NCI-H748 (cell line): ENCODE measurements around the gene AK9.
"Not testable (repeated sequence)": the region's sequence is repeated elsewhere in the genome, so short reads cannot be mapped to it uniquely, and the experiment has no call there.

Source experiments
- DNase-seq: peaks from one replicate; lab custom pipeline; 2025; ENCODE audit not compliant: unreplicated experiment; lab: John Stamatoyannopoulos, UW

AK9 gene

DNA sequence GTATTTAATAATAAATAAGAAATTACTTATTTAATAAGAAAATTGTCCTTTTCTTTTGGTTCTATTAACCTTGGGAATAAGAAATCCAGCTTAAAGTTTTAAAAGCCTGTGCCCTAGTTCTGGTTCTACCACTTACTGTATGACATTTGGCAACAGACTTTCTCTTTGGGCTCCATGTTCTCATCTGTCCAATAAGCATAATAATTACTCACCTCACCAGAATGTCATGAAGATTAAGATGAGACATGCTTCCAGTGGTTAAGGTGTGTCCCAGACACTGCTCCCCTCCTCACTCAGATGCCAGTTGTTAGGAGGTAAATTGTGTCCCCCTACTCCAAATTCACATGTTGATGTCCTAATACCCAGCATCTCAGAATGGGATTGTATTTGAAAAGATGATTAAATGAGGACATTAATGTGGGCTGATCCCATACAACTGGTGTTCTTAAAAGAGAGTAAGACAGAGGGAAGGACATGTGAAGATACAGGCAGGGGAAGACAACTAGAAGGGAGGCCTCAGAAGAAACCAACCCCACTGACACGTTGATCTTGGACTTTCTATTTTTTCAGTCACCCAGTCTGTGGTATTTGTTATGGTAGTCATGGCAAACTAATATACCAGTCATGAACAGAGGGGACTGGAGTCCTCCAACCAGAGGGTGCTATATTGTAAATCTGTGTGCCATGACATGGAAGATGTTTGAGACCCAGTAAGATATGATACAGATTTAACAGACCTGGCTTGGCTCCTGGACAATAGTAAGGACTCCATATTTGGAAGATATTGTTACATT is 229.1 kb downstream of the AK9 start:
- DNase-seq = no peak

DNA sequence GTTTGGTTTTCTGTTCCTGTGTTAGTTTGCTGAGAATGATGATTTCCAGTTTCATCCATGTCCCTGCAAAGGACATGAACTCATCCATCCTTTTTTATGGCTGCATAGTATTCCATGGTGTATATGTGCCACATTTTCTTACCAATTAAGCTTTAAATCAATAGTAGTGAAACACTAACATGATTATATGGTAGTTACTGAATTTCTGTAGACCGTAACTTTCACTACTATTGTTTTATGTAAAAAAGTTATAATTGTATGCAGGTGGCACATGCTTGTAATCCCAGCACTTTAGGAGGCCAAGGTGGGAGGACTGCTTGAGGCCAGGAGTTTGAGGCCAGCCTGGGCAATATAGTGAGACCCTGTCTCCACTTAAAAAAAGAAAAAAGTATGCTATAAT is 229.8 kb downstream of the AK9 start:
- DNase-seq = not testable (repeated sequence)

DNA sequence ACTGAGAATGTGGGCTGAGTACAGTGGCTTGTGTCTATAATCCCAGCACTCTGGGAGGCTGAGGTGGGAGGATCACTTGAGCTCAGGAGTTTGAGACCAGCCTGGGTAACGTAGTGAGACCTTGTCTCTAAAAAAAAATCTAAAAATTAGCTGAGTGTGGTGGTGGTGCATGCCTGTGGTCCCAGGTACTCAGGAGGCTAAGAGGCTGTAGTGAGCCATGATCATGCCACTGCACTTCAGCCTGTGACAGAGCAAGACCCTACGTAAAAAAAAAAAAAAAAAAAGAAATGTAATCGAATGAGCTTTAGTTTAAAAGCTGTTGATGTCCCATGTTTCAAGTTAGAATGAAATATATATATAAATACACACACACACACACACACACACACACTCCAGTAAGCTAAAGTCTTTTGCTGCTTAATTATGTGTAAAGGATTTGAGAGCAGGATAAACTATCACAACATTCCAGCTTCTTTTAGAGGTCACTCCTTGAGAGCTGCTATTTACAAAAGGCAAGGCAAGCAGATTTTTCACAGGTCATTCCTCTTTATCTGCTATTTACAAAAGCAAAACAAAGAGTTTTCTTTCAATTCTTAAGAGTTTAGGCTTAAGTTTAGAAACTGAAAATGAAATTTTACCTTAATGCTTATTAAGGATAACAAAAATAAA is 230.7 kb downstream of the AK9 start:
- no peak for DNase-seq

DNA sequence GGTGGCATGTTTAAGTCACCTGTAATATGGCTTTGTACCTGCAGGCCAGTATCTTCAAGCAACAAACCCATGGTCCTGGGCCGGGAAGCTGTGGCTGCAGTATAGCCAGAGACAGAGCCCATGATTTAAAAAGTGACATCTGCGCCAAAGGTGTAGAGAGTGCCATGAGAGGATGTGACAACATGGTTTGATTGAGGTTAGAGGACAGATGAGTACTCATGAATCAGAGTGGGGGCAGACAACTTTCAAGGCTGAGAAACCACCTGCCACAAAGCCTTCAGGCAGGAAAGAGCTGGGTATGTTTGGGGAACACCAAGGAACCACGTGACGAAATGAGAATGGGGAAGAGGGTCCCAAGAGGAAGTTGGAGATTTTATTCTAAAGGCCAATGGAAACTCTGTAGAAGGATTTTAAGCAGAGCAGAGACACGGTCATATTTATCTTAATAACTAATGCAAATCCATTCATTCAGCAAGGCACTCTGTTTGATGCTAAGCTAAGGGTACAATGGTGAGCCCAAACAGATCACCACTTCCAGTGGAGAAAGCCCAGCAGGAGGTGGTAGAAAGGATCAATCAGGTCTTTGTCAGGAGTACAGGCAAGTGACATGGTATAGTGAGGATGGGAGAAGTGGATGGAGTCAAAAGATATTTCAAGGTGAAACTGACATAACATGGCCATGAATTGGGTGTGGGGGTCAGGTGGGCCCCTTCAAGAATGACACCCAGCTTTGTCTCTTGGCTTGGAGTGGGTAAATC is 232.0 kb downstream of the AK9 start:
- no peak for DNase-seq

DNA sequence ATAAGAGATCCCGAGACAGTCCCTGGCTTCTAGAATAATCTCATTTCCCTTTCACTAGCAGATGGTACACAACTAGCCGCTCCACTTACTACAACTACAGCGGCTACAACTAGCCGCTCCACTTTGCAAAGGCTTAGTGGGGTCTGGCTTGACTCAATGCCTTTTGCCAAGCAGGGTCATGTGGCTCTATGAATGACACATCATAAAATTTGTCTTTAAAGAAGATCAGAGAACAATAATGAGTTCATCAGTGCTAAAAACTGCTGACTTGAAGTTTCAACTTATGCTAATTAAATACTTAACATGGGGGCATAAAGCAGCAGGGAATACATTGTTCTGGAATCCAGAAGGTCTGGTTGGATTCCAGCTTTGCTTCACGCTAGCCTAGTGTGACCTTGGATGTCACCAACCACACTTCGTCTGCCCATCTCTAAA is 233.4 kb downstream of the AK9 start:
- no peak for DNase-seq

DNA sequence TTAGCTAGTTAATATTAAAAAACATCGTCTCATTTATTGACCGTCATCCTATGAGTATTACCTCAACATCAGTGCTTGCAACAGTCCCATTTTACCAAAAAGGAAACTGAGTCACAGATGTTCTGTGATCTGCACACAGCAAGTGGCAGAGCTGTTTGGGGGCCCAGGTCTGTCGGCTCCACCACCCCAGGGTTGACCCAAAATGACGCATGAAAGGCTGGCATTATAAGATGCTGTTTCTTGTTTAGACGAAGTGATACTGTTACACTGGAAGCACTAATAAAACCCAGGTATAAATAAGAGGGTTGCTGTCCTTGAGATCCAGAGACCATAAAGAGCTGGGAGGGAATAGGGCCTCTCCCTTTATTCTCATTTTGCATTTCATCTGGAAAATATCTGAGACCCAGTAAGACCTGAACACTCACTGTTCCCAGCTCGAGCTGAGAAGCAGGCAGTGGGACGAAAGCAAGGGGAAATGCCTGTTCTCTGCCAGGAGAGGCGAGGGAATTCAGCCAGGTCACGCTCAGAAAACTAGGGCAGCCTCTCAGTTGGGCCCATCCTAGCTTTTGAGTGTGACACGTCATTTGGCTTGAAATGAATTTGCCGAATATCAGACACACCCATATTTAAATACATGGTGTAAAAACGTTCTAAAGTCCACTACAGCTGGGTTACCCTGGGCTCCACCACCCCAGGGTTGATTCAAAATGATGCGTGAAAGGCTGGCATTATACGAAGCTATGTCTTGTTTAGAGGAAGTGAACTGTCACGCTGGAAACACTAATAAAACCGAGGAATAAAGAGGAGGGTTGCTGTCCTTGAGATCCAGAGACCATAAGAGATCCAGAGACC is 234.1 kb downstream of the AK9 start:
- no peak for DNase-seq

DNA sequence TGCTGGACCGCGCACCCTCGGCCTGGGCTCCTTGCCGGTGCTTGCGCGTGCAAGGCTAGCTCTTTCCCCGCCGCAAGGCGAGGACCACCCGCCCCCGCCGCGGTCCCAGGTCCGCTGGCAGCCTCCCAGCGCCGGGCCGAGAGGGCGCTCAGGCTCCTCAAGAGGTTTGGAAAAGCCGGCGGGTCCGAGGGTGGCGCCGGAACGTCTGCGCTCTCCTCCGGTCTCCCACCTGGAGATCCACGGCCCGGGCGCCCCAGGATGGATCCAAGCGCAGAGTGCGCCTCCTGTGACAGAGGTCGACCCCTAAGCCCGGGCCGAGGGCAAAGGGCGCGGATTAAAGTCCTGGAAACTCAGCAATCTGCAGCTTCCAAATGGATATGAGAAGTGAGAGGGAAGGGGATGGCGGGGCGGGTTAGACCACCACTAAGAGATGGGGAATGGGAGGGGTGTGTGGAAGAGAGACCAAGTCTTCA is 234.9 kb downstream of the AK9 start:
- peak; percentile 73 for DNase-seq

DNA sequence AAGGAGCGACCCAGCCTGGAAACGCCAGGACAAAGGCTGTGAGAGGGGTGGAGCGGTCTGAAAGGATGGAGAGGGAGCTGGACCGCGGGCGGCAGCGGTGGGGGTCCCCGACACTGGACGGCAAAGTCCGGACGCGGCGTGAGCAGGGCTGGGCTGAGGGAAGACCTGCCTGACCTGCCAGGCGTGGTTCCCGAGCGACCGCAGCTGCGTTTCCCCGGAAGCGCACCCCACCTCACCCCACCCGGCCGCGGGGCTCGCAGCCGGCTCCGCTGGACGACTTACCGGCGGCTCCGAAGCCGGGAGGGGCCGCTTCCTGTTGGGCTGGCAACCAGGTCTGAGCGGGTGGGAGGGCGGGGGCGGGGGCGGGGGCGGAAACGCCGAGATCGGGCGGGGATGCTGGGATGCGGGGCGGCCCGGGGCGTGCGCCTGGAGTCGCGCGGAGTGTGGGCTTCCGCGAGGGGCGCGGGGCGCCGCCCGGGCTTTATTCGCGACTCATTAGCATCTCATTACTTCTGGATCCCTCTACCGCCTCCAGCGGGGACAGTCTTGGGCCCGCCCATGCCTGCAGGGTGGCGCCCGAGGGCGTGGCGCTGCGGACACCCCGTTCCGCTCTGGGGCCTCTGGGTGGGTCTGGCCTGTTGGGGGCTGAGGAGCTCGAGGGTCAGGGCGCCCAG is 235.4 kb downstream of the AK9 start, which contains the start of gene MICAL1:
Gene MICAL1 (minus strand): TSS at position 336 of the 674 bp plus-strand sequence. CDS start 1,576 bp downstream, outside the sequence.
- DNase-seq = peak; percentile 84

DNA sequence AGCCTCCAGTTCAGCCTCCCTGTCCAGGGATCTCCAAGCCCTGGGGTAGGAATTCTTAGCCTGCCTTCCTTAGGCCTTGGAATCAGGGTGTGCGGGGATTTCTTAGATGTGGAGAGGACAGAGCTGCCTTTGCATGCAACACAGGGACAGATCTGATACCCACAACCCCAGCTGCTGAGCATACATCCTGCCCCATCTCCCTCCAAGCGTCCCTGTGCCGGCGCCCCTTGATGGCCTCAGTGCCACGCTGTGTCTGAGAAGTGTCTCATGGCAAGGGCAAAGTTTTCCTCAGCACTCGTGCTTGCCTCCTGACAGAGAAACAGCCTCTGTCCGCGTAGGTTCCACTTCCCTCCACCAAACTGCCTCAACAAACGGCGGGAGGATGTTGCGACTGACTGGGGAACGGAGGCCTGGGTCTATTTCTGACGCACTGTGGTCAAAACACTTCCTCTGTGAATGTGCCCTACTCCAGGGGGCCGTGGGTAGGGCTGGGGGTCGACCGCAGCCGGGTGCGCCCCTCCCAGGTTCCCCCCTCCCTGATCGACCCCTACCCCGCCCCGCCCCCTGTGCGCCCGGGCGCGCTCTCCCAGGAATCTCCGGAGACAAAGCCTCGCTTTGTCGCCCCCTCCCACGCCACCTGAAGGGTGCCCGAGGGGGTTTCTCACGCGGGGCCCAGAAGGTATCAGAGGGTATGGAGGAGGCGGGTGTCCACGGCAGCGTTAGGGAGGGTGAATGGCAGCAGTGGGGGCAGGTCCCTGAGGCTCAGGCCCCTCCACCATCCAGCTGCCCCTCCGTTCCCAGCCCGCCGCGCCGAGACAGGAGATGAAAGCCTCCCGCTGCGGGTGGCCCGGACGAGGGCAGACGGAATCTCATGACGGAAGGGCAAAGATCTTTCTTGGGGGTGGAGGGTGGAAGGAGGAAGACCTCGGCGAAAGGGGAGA is 236.2 kb downstream of the AK9 start:
- peak; percentile 64 for DNase-seq

DNA sequence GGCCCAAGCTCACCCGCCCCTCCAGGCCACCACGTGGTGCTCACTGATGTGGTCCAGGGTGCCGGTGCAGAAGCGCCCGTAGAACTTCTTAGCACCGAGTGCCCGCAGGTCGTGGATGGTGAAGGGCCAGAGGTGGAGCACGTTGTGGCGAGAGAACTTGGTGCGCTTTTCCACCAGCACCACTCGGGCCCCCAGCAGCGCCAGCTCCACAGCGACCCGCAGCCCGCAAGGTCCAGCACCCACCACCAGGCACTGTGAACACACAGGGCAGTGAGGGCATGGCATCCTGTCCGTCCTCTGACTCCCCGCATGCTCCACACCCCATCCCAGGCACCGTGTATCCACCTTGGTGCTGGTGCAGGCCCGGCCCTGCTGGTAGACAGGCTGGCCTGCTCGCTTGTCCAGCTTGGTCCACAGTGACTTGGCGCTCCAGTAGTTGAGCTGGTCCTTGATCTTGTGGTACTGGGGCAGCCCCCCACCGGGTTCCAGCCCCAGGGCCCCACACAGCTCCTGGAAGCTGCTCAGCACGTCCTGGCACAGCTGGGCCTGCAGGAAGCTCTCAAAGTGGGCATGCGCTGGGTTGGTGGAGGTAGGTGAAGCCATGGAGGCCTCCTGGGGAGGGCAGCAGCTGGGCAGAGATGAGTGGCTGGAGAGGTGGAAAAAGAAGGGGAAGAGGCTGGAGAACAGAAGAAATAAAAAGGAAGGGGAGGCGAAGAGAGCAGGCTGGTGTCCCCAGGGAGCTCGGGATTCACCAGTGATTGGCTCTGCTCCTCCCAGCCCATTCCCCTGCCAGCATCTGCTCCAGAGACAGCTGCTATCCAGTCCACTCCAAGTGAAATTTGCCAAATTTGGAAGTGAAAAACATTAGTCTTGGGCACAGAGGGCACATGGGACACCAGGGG is 237.2 kb downstream of the AK9 start:
- no peak for DNase-seq

DNA sequence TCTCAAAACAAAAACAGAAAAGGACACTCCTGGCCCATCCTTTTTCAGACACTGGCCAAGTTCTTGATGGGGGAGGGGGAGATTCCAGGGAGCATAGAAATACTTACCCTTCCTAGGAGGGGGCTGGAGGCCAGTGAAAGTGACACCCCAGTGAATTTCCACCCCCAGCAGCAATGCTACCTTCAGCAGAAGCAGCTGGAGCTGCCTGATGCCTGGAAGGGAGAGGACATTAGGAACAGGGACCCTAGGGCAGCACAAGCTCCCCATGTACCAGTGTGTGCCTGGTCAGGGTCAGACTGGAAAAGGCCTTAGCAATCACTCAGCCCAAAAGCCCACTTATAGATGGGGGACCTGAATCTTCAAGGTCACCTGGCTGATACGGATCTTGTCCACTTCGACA is 237.8 kb downstream of the AK9 start:
- DNase-seq = no peak

DNA sequence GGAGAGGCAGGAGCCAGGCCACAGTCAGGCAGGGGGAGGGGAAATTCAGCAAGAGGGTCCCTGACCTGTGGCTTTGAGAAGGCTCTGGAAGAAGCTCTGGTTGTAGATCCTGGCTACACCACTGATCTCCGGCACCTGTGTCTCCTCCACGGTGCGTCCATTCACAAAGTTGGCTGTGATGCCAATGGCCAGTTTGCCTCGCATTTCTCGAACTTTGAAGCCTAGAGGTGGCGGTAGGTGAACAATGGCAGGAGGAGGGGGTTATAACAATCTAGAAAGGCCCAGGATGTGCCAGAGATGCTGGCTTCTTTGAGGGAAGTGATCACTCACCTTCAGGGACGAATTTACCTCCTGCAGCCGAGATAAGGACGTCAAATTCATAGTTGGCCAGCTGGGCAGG is 238.8 kb downstream of the AK9 start:
- no peak for DNase-seq

DNA sequence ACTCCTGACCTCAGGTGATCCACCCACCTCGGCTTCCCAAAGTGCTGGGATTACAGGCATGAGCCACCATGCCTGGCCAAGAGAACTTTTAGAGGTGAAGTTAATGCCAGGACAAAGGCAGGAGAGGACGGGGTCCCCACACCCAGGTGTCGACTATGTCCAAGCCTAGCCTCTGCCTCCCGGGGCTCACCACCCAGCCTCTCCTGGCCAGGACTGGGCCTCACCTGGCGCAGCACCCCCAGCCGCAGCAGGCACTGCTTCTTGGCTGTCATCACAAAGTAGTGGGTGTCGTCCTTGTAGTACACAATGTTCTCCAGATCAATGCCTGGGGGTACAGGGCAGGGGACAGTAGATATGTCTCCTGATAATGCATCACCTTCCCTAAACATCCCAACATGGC is 239.6 kb downstream of the AK9 start:
- DNase-seq = no peak

DNA sequence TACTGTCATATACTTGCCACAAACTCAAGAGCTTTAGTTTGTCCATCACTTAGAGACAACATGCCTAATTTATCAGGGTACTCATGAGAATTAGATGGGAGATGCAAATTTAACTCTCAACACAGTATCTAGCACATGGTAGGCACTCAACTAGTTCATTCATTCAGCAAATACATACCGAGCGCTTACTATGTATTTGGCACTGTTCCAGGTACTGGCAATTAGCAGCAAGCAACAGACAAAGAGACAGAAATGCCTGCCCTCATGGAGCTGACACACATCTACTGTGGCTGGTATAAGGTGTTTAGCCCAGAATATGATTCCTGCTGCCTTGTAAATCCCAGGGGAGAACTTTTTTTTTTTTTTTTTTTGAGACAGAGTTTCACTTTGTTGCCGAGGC is 240.2 kb downstream of the AK9 start:
- DNase-seq = no peak

DNA sequence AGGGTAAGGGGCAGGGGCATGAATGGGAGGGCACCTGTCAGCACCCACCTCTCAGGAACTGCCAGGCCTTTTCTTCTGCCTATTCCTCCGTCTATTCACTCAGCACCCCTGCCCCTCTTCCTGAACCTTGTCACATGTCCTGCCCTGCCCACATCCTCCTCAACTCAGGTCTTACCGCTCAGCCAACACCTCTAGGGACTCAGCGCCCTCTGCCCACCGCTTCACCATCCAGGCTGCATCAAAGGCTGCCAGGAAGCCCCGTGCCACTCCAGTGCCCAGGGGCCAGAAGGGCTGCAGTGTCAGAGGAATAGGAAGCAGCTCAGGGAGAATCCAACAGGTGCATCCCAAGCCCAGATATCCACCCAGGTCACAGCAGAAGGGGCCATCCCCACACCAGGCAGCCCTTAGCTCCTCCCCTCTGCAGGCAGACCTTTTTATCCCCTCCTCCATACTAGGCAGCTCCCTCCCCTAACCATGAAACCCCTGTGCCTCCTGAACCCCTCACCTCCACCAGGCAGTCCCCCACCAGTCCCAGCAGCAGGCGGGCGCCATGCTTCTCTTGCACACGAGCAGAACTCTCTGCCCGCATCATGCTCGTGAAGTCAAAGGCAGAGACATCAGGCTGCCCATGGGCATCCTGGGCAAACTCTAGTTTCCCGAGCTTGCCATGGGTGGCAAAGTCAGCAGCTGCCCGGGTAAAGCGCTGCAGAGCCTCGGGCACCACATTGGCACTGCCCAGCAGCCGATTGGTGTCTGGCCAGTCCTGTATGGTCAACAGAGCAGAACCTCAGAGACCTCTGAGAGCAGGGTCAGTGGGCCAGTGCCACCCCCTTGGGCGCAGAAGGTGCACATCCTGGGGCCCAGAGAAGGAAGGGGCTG is 241.0 kb downstream of the AK9 start:
- no peak for DNase-seq

DNA sequence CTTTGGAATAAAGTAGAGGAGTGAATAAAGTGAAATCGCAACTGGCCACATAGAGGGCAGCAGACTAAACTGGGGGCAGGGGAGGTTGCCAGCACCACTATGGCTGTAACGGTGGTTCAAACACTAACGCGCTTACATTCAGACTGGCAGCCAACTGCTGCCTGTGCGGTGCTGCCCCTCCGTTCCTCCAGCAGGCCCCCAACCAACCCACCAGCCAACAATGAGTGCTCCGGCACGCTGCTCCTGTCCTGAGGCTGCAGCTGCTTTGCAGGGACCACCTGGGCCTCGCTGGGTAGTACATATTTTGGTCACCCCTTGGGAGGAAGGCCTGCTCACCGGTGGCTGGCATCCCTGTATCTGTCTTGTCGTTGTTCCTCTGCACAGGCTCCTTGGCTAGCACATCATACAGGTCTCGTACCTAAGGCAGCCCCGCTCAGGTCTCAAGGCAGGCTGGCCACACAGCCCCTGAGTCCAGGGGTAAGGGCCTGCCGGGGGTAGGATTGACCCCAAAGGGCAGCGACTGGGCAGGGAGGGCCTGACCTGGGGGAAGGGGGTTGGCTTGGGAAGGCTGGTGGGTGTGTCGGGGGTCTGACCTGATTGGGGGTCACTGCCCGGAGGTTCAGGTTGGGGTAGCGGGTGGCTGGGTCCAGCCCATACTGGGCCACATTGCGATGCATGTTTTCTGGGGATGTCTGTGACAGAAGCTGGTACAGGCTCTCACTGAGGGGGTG is 241.8 kb downstream of the AK9 start:
- no peak for DNase-seq
